ENCODE data around the gene WBP4.

WBP4 gene

GRCh38 chr13:41049480-41050440, 11.5 kb upstream of the WBP4 start:
- Histone ChIP-seq H3K4me1 (ENCODE audit: insufficient read depth, low read length, poor library complexity, severe bottlenecking) (peaks cover 27% of the 10 kb centered on the region), H3K4me2 (ENCODE audit: low read depth, low read length, poor library complexity, severe bottlenecking) (peak overlapping the region; percentile 28), H3K79me2 (ENCODE audit: insufficient read depth, low read length) (peaks cover 69% of the 10 kb centered on the region)

GRCh38 chr13:41052441-41052840, 8.9 kb upstream of the WBP4 start:
- Histone ChIP-seq H3K4me1 (ENCODE audit: insufficient read depth, low read length, poor library complexity, severe bottlenecking) (peaks cover 53% of the 10 kb centered on the region), H3F3A (ENCODE audit: low read depth) (no peaks in the 10 kb centered on the region), H3K79me2 (ENCODE audit: insufficient read depth, low read length) (peaks cover 96% of the 10 kb centered on the region), H4K20me1 (ENCODE audit: insufficient read depth, low read length, poor library complexity, severe bottlenecking) (peaks cover 36% of the 10 kb centered on the region), H3K9me3 (ENCODE audit: insufficient read depth, low read depth, low read length) (no peaks in the 10 kb centered on the region), H3K27me3 (ENCODE audit: insufficient read depth, low read length, poor library complexity, severe bottlenecking) (no peaks in the 10 kb centered on the region), H3K4me3 (ENCODE audit: low read length, poor library complexity, severe bottlenecking) (no peak overlapping the region), H3K9me2 (replicated peaks; ENCODE audit: low read depth, low read length) (no peaks in the 10 kb centered on the region), H3K9ac (ENCODE audit: low read depth, low read length, poor library complexity, severe bottlenecking) (no peak overlapping the region), H3K36me3 (ENCODE audit: insufficient read depth, low read length) (no peaks in the 10 kb centered on the region), H2AFZ (ENCODE audit: low read length) (no peak overlapping the region), H3K4me2 (ENCODE audit: low read depth, low read length, poor library complexity, severe bottlenecking) (peak overlapping the region; percentile 11)
- TF ChIP-seq EZH2phosphoT487 (IDR thresholded peaks at IDR 0.05; ENCODE audit: borderline replicate concordance), result no peak
- no peak for TF ChIP-seq CTCF (conservative IDR thresholded peaks at IDR 0.05; ENCODE audit: low read length)

More at GRCh38 chr13:41049480-41050440, 11.5 kb upstream of the WBP4 start:
- Histone ChIP-seq H3K9me2 (replicated peaks; ENCODE audit: low read depth, low read length) (no peaks in the 10 kb centered on the region), H3F3A (ENCODE audit: low read depth) (no peaks in the 10 kb centered on the region), H3K36me3 (ENCODE audit: insufficient read depth, low read length) (no peaks in the 10 kb centered on the region), H3K9ac (ENCODE audit: low read depth, low read length, poor library complexity, severe bottlenecking) (no peak overlapping the region), H4K20me1 (ENCODE audit: insufficient read depth, low read length, poor library complexity, severe bottlenecking) (peaks cover 11% of the 10 kb centered on the region), H3K27me3 (ENCODE audit: insufficient read depth, low read length, poor library complexity, severe bottlenecking) (no peaks in the 10 kb centered on the region), H2AFZ (ENCODE audit: low read length) (no peak overlapping the region), H3K9me3 (ENCODE audit: insufficient read depth, low read depth, low read length) (no peaks in the 10 kb centered on the region), H3K4me3 (ENCODE audit: low read length, poor library complexity, severe bottlenecking) (no peak overlapping the region)
- TF ChIP-seq EZH2phosphoT487 (IDR thresholded peaks at IDR 0.05; ENCODE audit: borderline replicate concordance) (no peak), CTCF (conservative IDR thresholded peaks at IDR 0.05; ENCODE audit: low read length) (no peak)

GRCh38 chr13:41053384-41053826, 7.9 kb upstream of the WBP4 start:
- H4K20me1 ChIP-seq (ENCODE audit: insufficient read depth, low read length, poor library complexity, severe bottlenecking), result peaks cover 42% of the 10 kb centered on the region
- no peak overlapping the region for H3K9ac ChIP-seq (ENCODE audit: low read depth, low read length, poor library complexity, severe bottlenecking)
- H3K36me3 ChIP-seq (ENCODE audit: insufficient read depth, low read length), result no peaks in the 10 kb centered on the region
- peak overlapping the region; percentile 96 for H3K4me2 ChIP-seq (ENCODE audit: low read depth, low read length, poor library complexity, severe bottlenecking)
- no peaks in the 10 kb centered on the region for H3K27me3 ChIP-seq (ENCODE audit: insufficient read depth, low read length, poor library complexity, severe bottlenecking)
- no peaks in the 10 kb centered on the region for H3K9me3 ChIP-seq (ENCODE audit: insufficient read depth, low read depth, low read length)
- H3K9me2 ChIP-seq (replicated peaks; ENCODE audit: low read depth, low read length), result no peaks in the 10 kb centered on the region
- H3K79me2 ChIP-seq (ENCODE audit: insufficient read depth, low read length), result peaks cover 100% of the 10 kb centered on the region
- peaks cover 63% of the 10 kb centered on the region for H3K4me1 ChIP-seq (ENCODE audit: insufficient read depth, low read length, poor library complexity, severe bottlenecking)
- no peaks in the 10 kb centered on the region for H3F3A ChIP-seq (ENCODE audit: low read depth)
- H3K4me3 ChIP-seq (ENCODE audit: low read length, poor library complexity, severe bottlenecking), result peak overlapping the region; percentile 90
- no peak overlapping the region for H2AFZ ChIP-seq (ENCODE audit: low read length)
- TF ChIP-seq CTCF (conservative IDR thresholded peaks at IDR 0.05; ENCODE audit: low read length), result no peak
- no peak for TF ChIP-seq EZH2phosphoT487 (IDR thresholded peaks at IDR 0.05; ENCODE audit: borderline replicate concordance)

Data from Loucy (cell line).